HG02852 (cell line): ENCODE results near the gene OR4E1.
"Not testable (repeated sequence)": the region's sequence is repeated elsewhere in the genome, so short reads cannot be mapped to it uniquely, and the experiment has no call there.

Experiments
- ATAC-seq: cut with Tn5 transposase; IDR thresholded peaks from one replicate; pipeline ENCODE4 v1.9.1; 2021; ENCODE audit warnings: mild to moderate bottlenecking, moderate library complexity; ENCODE audit not compliant: unreplicated experiment

OR4E1 gene

GRCh38 chr14:21654215-21654614, 19.4 kb downstream of the OR4E1 start:
- no peak for ATAC-seq

DNA sequence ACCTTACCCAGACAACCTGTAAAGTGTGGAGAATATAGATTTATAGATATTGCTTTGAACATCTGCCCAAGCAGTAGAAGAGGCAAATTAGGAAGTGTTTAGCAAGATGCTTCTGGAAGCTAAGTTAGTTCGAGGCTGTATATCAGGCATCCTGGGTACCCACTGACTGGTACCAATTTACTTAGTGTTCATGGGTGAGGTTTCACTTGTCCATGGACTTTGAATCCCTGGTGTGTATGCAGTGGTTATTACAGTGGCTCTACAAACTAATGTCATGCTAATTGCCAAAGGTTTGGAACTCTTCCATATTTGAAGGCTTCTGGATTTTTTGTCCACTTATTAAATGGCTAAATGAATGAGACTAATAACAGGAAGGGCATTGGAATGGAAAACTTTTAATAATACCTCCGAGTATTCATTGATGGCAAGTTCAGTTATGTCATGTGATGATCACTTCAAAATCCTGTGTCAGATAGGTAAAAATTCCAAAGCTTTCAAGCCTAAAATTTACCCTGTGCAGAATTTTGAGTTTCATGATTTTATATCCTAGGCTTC, 20.2 kb downstream of the OR4E1 start, which contains the start of gene OR4E2:
TSS of gene OR4E2 (plus strand) at position 505 of the 555 bp plus-strand sequence. CDS start 11,248 bp downstream, outside the sequence.
- no peak for ATAC-seq

GRCh38 chr14:21652209-21652808, 21.3 kb downstream of the OR4E1 start:
- ATAC-seq: no peak

DNA sequence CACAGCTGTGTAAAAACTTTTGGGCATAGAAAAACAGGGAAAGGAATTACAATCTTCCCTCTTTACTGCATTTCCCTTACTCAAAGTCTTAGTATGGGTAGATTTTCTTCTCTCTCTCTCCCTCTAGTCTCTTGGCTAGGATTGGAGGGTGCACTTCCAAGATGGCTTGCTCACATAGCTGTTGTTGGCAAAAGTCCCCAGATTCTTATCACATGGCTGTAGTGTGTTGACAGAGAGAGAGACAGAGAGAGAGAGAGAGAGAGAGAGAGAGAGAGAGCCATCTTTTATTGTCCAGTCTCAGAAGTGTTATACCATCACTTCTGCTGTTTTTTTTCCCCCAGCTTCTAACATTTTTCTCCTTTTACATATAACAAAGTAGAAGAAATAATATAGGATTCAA, 26.2 kb downstream of the OR4E1 start:
- no peak for ATAC-seq

DNA sequence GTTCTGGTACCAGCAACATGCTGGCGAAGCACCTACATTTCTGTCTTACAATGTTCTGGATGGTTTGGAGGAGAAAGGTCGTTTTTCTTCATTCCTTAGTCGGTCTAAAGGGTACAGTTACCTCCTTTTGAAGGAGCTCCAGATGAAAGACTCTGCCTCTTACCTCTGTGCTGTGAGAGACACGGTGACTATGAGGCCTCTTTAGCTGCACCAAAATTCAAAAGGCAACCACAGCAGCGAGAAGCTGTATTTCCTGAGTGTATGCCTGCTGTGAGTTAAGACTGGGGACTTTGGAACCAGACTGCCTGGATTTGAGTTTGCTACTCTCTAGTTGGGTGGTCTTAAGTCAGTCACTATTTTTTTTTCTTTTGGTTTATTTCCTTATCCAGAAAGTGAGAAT, 30.2 kb downstream of the OR4E1 start:
- ATAC-seq: no peak

- no peak for ATAC-seq
Observed at GRCh38 chr14:21642683-21643082, 30.9 kb downstream of the OR4E1 start.

GRCh38 chr14:21634840-21635239, 38.8 kb downstream of the OR4E1 start, which contains the start of gene OR10G2:
OR10G2 (minus strand) TSS chr14:21634940; CDS start chr14:21634842, 98 bp downstream.
- no peak for ATAC-seq

GRCh38 chr14:21631084-21631483, 42.5 kb downstream of the OR4E1 start:
- ATAC-seq: no peak

DNA sequence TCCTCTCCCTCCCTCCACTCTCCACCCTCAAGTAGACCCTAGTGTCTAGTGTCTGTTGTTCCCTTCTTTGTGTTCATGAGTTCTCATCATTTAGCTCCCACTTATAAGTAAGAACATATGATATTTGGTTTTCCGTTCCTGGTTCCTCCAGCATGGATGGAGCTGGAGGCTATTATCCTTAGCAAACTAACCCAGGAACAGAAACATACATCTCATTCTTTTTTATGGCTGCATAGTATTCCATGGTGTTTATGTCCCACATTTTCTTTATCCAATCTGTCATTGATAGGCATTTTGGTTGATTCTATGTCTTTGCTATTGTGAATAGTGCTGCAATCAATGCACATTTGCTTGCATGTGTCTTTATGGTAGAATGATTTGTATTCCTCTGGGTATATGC, 43.1 kb downstream of the OR4E1 start:
- ATAC-seq: not testable (repeated sequence)

- no peak for ATAC-seq
Observed at GRCh38 chr14:21626491-21627230, 47.0 kb downstream of the OR4E1 start.
